ENCODE measurements around the gene ST6GAL1.

DNA sequence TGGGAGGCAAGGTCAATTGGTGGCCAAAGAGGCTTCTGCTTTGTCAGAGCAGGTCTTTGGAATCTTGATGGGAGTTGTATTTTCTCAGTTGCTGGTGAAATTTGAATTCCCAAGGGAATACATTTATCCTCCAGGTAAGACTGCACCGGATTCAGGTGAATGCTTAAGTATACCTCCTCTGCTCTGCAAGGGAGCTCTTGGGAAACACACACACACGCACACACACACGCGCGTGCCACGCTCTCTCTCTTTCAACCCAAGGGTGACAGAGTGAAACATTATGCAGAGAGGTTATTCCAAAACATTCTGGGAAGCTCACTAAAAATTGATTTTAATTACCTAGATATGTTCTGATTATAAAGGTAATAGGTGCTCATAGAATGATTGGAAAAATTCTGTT lies 33.7 kb downstream of the ST6GAL1 start:
- no peak for TF ChIP-seq EZH2 (IDR thresholded peaks at IDR 0.05; ENCODE audit: borderline replicate concordance, low read depth, low read length, poor library complexity, severe bottlenecking)
- TF ChIP-seq, protein P1, sequence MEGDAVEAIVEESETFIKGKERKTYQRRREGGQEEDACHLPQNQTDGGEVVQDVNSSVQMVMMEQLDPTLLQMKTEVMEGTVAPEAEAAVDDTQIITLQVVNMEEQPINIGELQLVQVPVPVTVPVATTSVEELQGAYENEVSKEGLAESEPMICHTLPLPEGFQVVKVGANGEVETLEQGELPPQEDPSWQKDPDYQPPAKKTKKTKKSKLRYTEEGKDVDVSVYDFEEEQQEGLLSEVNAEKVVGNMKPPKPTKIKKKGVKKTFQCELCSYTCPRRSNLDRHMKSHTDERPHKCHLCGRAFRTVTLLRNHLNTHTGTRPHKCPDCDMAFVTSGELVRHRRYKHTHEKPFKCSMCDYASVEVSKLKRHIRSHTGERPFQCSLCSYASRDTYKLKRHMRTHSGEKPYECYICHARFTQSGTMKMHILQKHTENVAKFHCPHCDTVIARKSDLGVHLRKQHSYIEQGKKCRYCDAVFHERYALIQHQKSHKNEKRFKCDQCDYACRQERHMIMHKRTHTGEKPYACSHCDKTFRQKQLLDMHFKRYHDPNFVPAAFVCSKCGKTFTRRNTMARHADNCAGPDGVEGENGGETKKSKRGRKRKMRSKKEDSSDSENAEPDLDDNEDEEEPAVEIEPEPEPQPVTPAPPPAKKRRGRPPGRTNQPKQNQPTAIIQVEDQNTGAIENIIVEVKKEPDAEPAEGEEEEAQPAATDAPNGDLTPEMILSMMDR (conservative IDR thresholded peaks at IDR 0.05; ENCODE audit: low read depth, low read length): no peak

Measured in A673 (cell line).